Body of pancreas (tissue), 4 donors: ENCODE measurements around the gene EIF2A.

Source experiments
- CTCF ChIP-seq, 7 experiments: fragments of 450-650 bp in 4 of 7; fragments of 200-600 bp in 3 of 7; sonication (generic) in 3 of 7; IDR thresholded peaks; one replicate each; pipeline ENCODE4 v1.5.1; 2016 to 2019; ENCODE audit warnings: antibody characterized with exemption in 7 of 7
- POLR2A ChIP-seq, 3 donors: fragments of 450-650 bp; IDR thresholded peaks; one replicate each; pipeline ENCODE4 v1.6.1; 2016; ENCODE audit warnings: antibody characterized with exemption in 3 of 3, mild to moderate bottlenecking in 2 of 3

DNA sequence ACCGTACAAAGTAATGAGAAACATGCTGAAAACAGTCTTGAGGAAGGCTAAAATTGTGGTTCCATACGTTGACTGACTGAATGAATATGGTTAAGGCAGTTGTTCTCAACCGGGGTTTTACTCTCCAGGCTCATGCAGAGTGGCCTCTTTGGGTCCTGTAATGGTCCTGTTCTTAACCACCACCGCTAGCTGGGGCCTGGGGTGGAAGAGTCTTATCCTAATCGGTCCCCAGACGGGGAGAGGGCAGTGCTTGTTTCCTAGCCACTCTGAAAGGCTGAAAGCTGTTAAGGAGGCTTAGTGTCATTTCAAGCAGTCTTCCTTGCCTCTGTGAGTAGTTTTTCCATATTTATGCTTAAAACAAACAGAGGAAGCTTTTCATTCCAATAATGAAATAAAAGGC, 88.5 kb downstream of the EIF2A start:
- TF ChIP-seq CTCF (IDR thresholded peaks at IDR 0.05) (no peak), POLR2A (IDR thresholded peaks at IDR 0.05) (no peak)
